Uterus (tissue), 2 donors: ENCODE results near the gene FAM76B.

Source experiments
- POLR2A ChIP-seq, 2 donors: fragments of 450-650 bp; IDR thresholded peaks; one replicate each; pipeline ENCODE4 v1.6.1; 2016; ENCODE audit warnings: antibody characterized with exemption in 2 of 2, mild to moderate bottlenecking in 1 of 2, moderate library complexity in 1 of 2
- TF ChIP-seq, protein P1 (sequence below), 4 experiments: fragments of 200-600 bp in 2 of 4; fragments of 450-650 bp in 2 of 4; sonication (generic) in 2 of 4; IDR thresholded peaks; one replicate each; pipeline ENCODE4 v1.5.1; 2016 to 2019; ENCODE audit warnings: antibody characterized with exemption in 4 of 4, mild to moderate bottlenecking in 2 of 4, moderate library complexity in 1 of 4

DNA sequence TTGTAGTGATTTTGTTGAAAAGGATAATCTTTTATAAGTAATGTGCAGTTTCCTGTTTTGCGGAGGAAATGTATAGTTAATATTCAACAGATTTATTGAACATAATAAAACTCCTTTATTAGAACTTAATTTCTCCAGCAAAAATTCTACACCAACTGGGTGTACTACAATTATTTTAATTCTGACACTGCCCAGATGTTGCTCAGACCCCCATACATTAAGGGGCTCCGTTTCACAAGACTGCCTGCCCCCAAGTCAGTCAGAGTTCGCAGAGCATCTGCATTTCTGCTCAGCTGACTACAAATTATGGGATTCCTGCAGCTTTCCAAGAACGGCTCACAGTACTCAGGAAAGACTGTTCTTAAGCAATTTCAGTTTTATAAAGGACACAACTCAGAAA, 6.9 kb upstream of the FAM76B start:
- TF ChIP-seq, protein P1, sequence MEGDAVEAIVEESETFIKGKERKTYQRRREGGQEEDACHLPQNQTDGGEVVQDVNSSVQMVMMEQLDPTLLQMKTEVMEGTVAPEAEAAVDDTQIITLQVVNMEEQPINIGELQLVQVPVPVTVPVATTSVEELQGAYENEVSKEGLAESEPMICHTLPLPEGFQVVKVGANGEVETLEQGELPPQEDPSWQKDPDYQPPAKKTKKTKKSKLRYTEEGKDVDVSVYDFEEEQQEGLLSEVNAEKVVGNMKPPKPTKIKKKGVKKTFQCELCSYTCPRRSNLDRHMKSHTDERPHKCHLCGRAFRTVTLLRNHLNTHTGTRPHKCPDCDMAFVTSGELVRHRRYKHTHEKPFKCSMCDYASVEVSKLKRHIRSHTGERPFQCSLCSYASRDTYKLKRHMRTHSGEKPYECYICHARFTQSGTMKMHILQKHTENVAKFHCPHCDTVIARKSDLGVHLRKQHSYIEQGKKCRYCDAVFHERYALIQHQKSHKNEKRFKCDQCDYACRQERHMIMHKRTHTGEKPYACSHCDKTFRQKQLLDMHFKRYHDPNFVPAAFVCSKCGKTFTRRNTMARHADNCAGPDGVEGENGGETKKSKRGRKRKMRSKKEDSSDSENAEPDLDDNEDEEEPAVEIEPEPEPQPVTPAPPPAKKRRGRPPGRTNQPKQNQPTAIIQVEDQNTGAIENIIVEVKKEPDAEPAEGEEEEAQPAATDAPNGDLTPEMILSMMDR (IDR thresholded peaks at IDR 0.05): no peak
- no peak for TF ChIP-seq POLR2A (IDR thresholded peaks at IDR 0.05)
